Hematopoietic multipotent progenitor cell treated with erythropoietin and hydrocortisone succinate and interleukin-3 and kit ligand, for 8 days (in vitro differentiated cells): ENCODE results near the gene ZBTB3.
"Not testable (repeated sequence)": the region's sequence is repeated elsewhere in the genome, so short reads cannot be mapped to it uniquely, and the experiment has no call there.

Experiments used
- DNase-seq: peaks from one replicate; pipeline ENCODE4 v3.0.0-alpha.2; 2015

Gene ZBTB3

DNA sequence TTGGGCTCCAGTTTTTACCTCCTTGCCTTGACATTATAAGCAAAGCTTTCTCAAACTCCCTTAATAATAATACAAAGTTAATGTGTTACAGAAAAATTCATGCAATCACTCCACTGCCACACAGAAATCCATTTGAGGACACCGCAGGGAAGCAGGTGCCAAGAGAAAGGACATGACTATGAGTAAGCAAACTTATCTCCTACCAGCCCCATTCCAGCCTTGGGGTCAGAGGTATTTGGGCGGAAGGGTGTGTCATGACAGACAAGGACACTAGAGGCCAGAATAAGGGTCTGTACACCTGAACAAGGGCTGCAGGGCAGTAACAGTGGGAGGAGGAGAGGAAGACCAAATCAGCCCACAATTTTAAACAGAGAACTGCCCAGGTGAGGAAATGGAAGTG, 40.6 kb downstream of the ZBTB3 start:
- no peak for DNase-seq

DNA sequence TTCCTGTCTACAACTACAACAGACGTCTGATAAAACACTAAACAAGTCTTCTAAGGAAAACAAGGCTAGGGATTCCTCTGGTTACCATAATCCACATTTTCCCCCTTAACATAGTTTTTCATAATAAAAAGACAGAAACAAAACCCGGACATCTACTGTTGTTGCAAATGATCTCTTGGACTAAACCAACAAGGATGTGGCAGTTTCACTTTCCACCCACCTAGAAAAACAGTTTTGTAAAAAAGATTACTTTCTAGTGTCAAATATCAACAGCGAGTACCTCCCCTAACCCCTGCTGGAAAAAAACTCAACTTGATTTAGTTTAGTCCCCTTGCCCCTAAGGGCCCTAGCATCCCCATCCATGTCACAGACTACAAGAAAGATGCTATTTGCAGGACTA, 41.1 kb downstream of the ZBTB3 start:
- no peak for DNase-seq

DNA sequence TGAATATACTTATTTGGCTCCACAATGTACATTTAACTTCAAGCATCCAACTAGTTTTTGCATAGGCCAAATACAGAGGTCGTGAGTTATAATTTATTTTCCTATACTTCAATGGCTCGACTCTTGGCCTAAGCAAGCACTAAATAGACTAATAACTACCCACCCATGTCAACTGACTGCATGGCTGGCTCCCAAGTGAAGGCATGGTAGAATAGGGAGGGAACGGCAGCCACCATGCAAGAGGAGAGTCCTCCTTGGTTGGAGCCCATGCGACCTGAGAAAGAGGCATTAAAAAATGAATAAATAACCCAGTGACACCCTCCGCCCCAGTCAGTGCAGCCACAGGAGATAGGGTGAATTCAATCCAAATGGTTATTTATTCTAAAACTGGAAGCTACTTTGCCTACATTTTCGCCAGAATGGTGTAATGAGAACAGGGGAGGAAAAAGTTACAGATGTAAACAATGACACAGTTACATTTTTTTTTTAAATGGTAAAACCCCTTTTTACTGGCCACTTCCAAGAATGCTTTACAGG, 41.6 kb downstream of the ZBTB3 start:
- DNase-seq = no peak

DNA sequence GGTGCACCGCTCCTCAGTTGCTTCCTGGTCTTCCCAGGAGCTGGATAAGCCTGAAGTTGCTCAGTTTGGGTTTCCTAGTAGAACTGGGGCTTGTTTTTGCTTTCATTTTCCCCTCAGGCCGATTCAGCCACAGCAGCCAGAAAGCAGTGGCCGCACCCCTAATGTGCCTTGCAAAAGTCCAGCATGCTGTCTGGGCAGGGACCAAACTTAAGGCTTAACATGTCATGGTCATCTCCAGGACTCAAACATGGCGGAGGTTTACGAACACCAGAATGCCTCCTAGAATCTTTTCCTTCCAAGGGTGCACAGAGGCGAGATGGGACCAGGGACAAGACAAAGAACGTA, 44.0 kb downstream of the ZBTB3 start:
- peak; percentile 49 for DNase-seq

DNA sequence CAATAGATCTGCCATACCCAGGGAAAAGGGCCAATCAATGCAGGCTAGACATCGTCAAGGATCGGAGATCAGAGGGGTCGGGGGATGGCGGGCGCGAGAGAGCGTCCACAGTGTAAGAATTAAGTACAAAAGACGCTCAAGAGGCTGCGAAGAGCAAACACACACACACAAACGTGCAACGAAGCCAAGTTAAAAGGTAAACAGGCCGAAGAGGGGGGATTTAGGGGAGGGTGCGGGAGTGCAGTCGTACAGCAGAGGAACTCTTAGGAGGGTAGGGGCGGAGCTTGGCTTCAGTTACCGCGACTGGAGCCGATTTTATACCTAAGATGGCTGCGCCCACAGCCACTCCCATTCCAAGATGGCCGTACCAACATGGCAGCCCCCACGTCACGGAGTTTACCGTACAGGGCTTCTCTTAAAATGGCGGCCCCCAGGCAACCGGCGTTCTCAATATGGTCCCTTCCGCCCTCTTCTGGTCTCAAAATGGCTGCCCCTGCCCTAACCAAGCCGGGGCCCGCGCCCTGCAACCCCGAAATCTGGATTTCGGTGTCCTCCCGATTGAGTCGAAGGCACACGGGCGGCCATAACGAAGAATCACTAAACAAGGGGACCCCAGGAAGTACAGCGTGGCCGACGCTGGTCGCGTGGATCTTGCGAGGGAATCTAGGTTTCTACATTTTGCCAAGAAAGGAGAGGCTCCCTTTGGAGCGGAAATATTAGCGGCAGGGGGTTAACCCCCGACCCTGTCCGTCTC, 44.5 kb downstream of the ZBTB3 start:
- DNase-seq = peak; percentile 99

DNA sequence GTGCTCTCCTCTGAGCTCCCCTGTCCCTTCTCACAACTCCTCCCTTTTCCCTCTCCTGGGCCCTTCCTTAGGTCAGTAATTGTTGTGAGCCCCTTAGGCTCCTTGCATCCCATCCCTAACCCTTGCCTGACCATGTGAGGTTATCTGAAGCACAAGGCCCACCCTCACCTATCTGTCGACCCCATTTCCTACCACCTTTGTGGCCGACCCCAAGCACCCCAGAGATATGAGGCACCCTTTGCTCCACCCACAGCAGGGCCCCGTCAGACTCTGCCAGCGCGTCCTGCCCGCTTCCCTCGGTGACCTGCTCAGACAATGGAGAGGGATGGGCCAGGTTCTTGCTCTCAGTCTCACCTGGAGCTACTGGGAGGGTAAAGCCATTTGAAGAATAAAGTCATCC, 45.2 kb downstream of the ZBTB3 start:
- peak; percentile 59 for DNase-seq

DNA sequence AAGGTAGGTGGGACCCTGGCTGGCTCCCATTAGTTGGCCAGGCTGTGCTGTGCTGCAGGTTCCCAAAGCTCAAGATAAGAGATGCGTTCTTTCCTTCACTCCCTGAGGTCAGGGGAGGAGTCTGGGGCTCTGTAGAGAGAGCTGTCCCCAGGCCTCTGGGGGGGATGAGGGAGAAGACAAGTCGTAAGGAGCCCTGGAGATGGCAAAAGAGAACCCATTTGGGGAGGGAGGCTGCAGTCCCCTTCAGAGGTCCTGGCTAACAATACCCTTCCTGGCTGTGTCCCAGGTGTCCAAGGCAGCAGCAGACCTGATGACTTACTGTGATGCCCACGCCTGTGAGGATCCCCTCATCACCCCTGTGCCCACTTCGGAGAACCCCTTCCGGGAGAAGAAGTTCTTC, 45.6 kb downstream of the ZBTB3 start:
- peak; percentile 82 for DNase-seq

- no peak for DNase-seq
Measured at GRCh38 chr11:62707277-62707861, 46.6 kb downstream of the ZBTB3 start, which contains the start of the genes BSCL2 and GNG3. BSCL2 (minus strand) TSS chr11:62707424; CDS start chr11:62707195, 229 bp downstream. GNG3 (plus strand) TSS chr11:62707676; CDS start chr11:62708296, 620 bp downstream.

- peak; percentile 62 for DNase-seq
Measured at GRCh38 chr11:62706850-62707247, 47.1 kb downstream of the ZBTB3 start.

- peak; percentile 94 for DNase-seq
Measured at GRCh38 chr11:62705880-62706849, 47.8 kb downstream of the ZBTB3 start.

DNA sequence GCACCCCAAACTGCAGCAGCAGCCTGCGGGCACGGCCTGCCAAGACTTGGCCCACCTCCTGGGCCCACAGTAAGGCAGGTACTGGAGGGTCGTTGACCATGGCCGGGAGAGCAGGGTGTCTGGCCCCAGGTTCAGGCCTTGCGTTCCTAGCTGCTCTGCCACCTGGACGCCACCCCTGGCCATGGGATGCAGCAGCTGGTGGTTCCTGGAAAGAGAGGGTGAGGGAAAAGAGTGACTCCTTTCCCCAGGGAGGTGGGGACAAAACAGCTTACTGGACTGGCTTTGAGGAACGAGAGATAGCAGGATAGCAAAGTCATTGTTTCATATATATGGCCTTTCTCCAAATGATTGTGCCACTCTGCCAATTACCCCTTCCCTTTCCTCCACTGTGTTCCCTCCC, 48.5 kb downstream of the ZBTB3 start:
- peak; percentile 64 for DNase-seq

DNA sequence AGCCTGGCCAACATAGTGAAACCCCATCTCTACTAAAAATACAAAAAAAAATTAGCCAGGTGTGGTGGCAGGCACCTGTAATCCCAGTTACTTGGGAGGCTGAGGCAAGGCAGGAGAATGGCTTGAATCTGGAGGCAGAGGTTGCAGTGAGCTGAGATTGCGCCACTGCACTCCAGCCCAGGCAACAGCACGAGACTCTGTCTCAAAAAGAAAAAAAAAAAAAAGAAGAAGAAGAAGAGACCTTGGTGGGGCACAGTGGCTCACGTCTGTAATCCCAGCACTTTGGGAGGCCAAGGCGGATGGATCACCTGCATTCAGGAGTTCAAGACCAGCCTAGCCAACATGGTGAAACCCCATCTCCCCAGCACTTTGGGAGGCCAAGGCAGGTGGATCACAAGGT, 50.0 kb downstream of the ZBTB3 start:
- DNase-seq = not testable (repeated sequence)

- DNase-seq = no peak
Measured at GRCh38 chr11:62702246-62702645, 51.7 kb downstream of the ZBTB3 start.
